Chondrocyte (in vitro differentiated cells): ENCODE data around the gene MEIS2. TPM values are rescaled to one million over a fixed set of nuclear protein-coding genes. Genes with fewer than 3 reads are reported as not detected.

Experiments
- DNase-seq: peaks from one replicate; pipeline ENCODE4 v3.0.0; 2021; ENCODE audit warnings: mixed read lengths, low spot score
- H3K27ac Mint-ChIP-seq: one replicate; pipeline ENCODE4 v1.8.0; 2021; ENCODE audit warnings: mild to moderate bottlenecking, moderate library complexity, mixed read lengths; ENCODE audit not compliant: unreplicated experiment
- H3K27me3 Mint-ChIP-seq: 2 replicates; pipeline ENCODE4 v1.8.0; 2021; ENCODE audit warnings: low read depth, mixed read lengths
- H3K36me3 Mint-ChIP-seq: 2 replicates; pipeline ENCODE4 v1.8.0; 2021; ENCODE audit warnings: low read depth, mixed read lengths
- H3K4me1 Mint-ChIP-seq: 2 replicates; pipeline ENCODE4 v1.8.0; 2021; ENCODE audit warnings: low read depth, mild to moderate bottlenecking, mixed read lengths
- H3K4me3 Mint-ChIP-seq: one replicate; pipeline ENCODE4 v1.8.0; 2021; ENCODE audit warnings: mild to moderate bottlenecking, moderate library complexity, mixed read lengths; ENCODE audit not compliant: unreplicated experiment
- H3K9me3 Mint-ChIP-seq: 2 replicates; pipeline ENCODE4 v1.8.0; 2021; ENCODE audit warnings: low read depth, mixed read lengths
- total RNA-seq: library from RNA; stranded (reverse); gene quantifications from 3 replicates; pipeline ENCODE4 v1.2.1, GENCODE V29; 2021
- TF ChIP-seq, protein P1 (sequence below): fragments of 200-600 bp; sonication (generic); IDR thresholded peaks from 2 replicates; pipeline ENCODE4 v1.5.0; 2021; ENCODE audit warnings: antibody characterized with exemption, mild to moderate bottlenecking, moderate library complexity

The MEIS2 gene
- total RNA-seq, 1 donor from 2014 or later: 28.3 TPM

DNA sequence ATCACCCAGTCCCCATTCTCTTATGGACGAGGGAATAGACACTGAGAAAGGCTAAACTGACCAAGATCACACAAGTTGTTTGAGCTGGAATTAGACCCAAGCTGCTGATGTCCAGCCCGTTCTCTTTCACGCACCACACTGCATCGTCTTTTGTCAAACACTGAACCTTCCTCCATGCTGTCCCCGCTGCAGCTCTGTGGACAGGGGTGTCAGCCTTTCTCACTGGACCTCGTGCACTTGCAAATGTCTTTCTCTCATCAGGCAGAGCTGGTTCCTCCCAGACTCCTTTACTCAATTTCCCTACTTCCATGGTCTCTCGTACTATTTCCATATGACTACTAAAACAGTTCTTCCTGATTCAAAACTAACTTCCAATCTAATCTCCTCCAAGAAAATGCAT is 161.6 kb downstream of the MEIS2 start:
- Mint-ChIP-seq H3K36me3 (peaks cover 13% of the 10 kb centered on the region), H3K4me1 (peaks cover 21% of the 10 kb centered on the region), H3K9me3 (no peaks in the 10 kb centered on the region), H3K4me3 (no peak overlapping the region), H3K27ac (no peak overlapping the region), H3K27me3 (no peaks in the 10 kb centered on the region)
- no peak for DNase-seq
- TF ChIP-seq, protein P1, sequence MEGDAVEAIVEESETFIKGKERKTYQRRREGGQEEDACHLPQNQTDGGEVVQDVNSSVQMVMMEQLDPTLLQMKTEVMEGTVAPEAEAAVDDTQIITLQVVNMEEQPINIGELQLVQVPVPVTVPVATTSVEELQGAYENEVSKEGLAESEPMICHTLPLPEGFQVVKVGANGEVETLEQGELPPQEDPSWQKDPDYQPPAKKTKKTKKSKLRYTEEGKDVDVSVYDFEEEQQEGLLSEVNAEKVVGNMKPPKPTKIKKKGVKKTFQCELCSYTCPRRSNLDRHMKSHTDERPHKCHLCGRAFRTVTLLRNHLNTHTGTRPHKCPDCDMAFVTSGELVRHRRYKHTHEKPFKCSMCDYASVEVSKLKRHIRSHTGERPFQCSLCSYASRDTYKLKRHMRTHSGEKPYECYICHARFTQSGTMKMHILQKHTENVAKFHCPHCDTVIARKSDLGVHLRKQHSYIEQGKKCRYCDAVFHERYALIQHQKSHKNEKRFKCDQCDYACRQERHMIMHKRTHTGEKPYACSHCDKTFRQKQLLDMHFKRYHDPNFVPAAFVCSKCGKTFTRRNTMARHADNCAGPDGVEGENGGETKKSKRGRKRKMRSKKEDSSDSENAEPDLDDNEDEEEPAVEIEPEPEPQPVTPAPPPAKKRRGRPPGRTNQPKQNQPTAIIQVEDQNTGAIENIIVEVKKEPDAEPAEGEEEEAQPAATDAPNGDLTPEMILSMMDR: no peak

DNA sequence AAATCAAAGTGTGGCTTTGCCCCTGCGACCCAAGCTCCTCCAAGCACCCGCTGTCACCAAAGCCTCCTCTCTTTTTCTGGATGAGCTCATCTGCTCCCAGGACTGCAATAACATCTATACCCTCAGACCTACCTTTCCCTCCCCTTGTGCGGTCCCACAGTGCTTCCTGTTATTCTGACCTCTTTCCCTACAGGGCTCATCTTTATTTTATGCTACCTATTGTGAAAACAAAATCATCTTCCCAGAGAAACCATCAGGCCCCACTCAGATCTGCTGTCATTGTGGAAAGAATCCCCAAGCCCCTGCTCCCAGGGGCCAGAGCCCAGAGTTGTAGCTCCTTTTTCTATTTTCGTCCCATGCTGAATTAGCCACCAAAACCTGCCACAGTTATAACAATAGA is 162.2 kb downstream of the MEIS2 start:
- peaks cover 13% of the 10 kb centered on the region for H3K36me3 Mint-ChIP-seq
- TF ChIP-seq, protein P1: no peak
- H3K27ac Mint-ChIP-seq: no peak overlapping the region
- no peak overlapping the region for H3K4me3 Mint-ChIP-seq
- no peaks in the 10 kb centered on the region for H3K27me3 Mint-ChIP-seq
- peaks cover 15% of the 10 kb centered on the region for H3K4me1 Mint-ChIP-seq
- no peak for DNase-seq
- no peaks in the 10 kb centered on the region for H3K9me3 Mint-ChIP-seq

DNA sequence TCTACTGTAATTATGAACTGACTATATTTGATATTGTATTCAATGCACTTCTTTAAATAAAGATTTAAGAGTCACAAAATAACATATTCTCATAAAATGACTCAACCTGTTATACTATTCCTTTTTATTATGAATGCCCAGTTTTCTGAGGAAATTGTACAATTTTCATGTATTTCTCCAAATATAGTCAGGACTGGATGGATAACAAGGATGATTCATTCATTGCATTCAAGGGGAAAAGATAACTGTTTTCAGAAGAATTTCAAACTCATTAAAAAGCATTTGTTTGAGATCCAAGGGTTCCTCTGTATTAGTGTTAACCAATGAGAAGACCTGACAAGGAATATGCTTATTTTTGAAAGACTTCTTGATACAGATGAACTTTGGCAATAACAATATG is 163.7 kb downstream of the MEIS2 start:
- Mint-ChIP-seq H3K27me3 (no peaks in the 10 kb centered on the region), H3K9me3 (no peaks in the 10 kb centered on the region), H3K36me3 (peaks cover 13% of the 10 kb centered on the region), H3K27ac (no peak overlapping the region), H3K4me3 (no peak overlapping the region), H3K4me1 (peaks cover 14% of the 10 kb centered on the region)
- TF ChIP-seq, protein P1: no peak
- DNase-seq: no peak

DNA sequence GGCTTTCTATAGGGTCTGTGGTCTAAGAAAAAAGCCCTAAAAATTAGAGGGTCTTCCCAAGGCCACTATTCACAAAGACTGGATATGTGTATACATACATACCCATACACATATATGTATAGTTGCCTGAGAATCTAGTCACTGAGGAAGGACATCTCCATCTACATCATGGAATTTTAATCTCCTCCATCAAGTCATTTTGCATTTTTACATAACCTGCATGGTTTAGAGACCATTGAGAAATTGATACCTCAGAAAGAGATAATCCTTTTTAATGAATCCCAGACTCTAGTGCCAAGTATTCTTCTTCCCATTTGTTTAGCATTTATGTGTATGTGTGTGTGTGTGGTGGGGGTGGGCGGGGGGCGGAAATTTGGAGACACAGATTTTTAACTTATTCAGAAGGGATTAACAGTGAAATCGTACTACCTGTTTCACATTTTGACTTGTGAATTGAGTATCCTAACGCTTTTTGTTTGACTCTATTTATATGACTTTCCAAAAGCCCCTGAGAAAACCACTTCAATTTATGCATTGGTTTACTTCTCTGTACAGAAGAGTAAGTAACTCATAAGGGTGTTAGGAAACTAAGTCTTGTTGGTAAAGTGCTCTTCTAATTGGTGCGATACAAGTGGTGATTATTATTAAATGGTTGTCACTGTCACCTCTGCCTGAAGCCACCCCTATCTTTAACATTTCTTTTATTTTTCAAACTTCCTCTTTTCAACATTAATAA is 166.9 kb downstream of the MEIS2 start:
- Mint-ChIP-seq H3K36me3 (peaks cover 9% of the 10 kb centered on the region), H3K27ac (no peak overlapping the region), H3K9me3 (peaks cover 3% of the 10 kb centered on the region), H3K27me3 (no peaks in the 10 kb centered on the region), H3K4me3 (no peak overlapping the region), H3K4me1 (peaks cover 14% of the 10 kb centered on the region)
- DNase-seq: no peak
- TF ChIP-seq, protein P1: no peak

DNA sequence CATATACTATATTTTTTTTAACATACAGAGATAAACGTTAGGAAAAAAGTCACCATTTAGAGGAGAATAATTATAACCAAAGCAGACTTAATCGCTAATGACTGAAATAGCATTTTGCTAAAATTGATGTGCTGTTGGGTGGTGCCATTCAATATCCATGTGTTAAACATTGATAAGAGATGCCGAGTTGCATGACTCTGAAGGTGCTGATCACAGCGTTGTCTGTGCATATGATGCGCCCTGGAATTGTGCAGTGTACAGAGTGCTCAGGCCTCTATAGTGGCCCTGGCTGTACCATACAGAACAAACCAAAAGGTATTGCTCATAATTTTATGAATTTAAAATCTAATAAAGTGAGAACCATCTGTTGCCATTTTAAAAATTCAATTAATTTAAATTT is 168.3 kb downstream of the MEIS2 start:
- Mint-ChIP-seq H3K4me3 (no peak overlapping the region), H3K4me1 (peaks cover 14% of the 10 kb centered on the region), H3K27me3 (no peaks in the 10 kb centered on the region), H3K36me3 (peaks cover 8% of the 10 kb centered on the region), H3K27ac (no peak overlapping the region), H3K9me3 (peaks cover 3% of the 10 kb centered on the region)
- TF ChIP-seq, protein P1: no peak
- no peak for DNase-seq
